GM18505 (cell line): ENCODE measurements around the gene TIMP2.

Experiments used
- ATAC-seq: cut with Tn5 transposase; IDR thresholded peaks from one replicate; pipeline ENCODE4 v1.9.1; 2021; ENCODE audit not compliant: unreplicated experiment
- POLR2A ChIP-seq: IDR thresholded peaks from 4 replicates; pipeline ENCODE4 v1.6.1; 2011; ENCODE audit warnings: borderline replicate concordance; ENCODE audit not compliant: insufficient read depth, insufficient read length; ENCODE audit errors: extremely low read depth

TIMP2 gene

DNA sequence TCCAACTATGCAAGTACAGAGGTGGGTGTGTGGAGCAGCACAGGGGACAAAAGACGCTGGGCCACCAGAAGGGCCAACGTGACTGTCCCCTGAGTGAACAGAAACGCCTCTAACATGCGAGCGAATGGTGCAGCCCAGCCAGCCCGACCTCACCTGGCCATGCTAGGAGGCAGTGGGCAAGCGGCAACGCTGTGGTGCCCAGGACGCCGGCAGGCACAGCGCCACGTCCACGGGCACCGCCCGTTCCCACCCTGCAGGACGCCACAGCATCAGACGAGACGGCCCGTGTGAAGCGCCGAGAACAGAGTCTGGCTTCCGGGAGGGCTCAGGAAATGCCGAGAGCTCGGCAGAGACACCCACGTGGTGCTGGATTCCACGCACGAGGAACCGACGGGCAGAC is 24.4 kb downstream of the TIMP2 start:
- TF ChIP-seq POLR2A: no peak
- ATAC-seq: no peak

DNA sequence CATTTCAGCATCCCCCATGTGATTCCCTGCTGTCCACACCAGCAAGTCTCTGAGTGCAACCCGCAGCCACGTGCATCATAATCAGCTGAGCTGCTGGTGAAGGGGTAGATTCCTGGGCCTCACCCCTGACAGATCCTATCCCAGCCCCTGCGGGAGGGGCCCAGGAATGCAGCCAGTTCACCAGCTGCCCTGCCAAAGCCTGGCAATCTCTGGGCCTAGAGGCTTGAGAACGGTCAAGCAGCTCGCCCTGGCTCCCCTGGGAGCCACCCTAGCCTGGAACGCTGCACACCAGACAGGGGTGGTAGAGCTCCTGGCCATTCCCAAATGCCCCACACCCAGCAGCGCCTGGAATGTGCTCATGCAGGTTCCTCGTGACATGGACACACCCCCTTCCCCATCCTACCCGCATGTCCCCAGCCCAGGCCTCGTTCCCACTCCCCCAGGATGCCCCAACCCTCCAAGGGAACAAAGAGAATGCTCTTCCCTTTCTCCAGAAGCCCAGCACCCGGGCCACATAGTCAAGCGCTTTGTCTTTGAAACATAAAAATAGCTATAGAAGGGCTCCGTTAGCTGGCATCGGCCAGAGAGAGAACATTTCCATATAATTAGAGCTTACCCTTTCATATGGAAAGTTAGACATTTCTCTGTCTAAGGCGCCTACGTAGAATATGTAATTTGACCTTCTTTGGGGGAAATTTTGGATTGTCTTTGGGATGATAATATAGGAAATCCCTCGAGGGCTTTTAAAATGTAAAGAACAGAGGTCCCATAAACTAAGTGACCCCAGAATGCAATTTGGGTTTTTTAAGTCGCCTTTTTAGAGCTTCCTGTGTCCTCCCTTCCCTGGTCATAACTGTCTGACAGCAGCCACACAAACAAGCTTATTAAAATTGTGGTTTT is 25.6 kb downstream of the TIMP2 start:
- ATAC-seq: no peak
- TF ChIP-seq POLR2A: no peak

DNA sequence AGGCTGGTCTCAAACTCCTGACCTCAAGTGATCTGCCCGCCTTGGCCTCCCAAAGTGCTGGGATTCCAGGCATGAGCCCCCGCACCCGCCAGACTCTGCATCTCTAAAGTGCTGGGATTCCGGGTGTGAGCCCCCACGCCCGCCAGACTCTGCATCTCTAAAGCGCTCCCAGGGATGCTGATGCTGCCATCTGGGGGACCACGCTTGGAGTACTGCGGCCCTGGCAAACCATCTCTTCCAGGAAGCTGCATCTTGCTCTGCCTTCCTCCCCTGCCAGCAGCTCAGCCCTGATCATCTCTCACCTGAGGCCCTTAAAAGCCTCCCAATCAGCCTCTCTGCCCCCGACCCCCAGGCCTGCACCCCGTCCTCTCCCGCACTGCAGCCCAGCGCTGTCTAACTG is 26.2 kb downstream of the TIMP2 start:
- no peak for ATAC-seq
- TF ChIP-seq POLR2A: no peak

GRCh38 chr17:78898075-78898836 is 26.9 kb downstream of the TIMP2 start:
- no peak for ATAC-seq
- TF ChIP-seq POLR2A: no peak

DNA sequence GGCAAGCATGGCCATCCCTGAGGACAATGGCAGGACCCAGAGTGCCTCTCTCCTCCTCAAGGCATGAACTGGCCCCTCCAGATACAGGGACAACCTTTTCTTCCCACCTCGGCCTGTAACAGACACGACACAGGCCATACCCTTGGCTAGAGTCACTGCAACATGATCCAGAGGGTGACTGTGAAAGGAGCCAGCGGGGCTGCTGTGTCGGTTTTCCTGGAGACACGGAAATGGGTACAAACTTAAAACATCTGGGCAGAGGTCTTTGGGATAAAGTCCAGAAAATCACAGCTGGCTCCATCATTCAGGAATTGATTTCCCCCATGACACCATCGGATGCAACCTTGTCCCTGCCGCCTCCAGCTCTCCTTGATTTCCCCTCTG is 27.5 kb downstream of the TIMP2 start:
- ATAC-seq: no peak

DNA sequence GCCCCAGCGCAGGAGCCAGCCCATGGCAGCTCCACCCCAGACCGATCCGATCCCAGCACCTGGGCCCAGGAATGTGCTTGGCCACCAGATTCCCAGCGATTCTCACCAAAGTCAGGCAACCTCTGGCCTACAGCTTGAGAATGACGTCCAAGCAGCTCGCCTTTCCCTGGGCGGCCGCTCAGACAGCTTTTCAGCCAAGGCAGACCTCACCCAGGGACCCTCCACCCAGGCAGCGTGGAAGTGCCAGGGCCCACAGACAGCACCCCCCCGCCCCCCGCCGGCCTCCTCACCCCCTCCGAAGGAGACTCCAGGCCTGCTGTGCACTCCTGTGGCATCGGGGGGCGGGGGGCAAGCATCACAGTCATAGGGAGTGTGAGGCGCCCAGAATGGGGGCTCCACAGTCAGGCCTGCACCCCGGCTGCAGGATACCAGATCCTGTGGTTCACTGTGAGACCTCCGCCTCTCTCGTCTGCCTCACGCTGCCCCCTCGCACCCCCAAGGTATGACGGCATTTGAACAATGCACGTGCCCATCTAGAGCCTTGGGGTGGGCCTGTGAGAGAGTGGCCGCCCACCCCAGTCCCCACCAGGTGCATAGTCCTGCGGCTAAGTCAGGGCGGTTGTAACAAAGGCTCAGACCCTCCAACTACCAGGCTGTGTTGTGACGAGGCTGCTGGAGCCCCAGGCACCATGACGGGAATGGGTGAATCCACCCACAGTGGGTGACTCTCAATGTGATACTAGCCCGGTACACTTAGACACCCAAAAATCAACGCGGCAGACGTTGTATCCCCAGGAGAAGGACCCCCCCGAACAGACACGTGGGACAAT is 28.1 kb downstream of the TIMP2 start:
- no peak for ATAC-seq
- TF ChIP-seq POLR2A: no peak

More for the DNA sequence above, 27.5 kb downstream of the TIMP2 start:
- no peak for TF ChIP-seq POLR2A

DNA sequence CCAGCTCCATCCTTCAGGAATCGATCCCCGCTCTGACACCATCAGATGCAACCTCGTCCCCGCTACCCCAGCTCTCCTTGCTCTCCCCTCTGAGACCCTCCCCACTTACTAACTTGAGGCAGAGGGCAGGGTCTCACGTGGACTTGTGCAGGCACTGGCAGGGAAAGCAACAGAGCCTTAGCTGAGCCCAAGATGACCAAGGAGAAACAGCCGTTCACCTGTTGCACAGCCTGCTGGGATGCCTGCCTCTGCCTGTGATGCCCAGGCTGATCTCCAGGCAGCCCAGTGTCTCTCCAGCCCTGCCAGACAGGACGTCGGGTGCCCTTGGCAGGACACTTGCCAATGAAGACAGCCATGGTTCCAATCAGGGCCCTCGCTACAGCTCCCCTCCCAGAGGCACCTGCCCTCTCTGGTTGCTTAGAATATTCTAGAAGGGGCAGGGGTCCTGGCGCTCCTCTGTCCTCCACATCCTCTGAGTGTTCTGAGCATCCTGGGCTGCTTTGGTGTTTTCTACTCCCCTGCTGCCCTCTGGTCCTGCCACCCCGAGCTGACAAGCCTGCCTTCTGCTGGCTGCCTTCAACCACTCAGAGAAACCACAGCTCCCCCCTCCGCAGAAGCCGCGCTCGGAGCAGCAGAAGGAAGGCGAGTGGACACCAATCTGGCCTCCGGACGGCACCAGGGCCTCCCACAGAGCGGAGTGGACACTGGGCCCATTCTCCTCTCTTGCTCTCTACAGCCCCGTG is 28.9 kb downstream of the TIMP2 start:
- no peak for ATAC-seq
- no peak for TF ChIP-seq POLR2A

DNA sequence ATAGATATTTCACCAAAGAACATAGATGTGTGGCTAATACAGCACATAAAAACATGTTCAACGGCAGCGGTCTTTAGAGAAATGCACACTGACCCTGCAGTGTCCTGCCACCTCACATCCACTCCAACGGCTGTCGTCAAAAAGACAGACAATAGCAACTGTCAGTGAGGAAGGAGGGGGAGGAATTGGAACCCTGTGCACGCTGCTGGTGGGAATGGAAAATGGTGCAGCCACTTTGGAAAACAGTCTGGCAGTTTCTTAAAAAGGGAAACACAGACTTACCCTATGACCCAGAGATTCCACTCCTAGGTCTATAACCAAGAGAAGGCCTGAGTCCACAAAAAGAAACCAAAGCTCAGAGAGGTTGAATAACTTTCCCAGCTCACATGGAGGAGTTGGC is 29.9 kb downstream of the TIMP2 start:
- ATAC-seq: no peak
- TF ChIP-seq POLR2A: no peak

GRCh38 chr17:78893684-78894083 is 31.5 kb downstream of the TIMP2 start:
- no peak for TF ChIP-seq POLR2A
- ATAC-seq: no peak

- TF ChIP-seq POLR2A: no peak
- no peak for ATAC-seq
Measured at GRCh38 chr17:78892936-78893379, 32.2 kb downstream of the TIMP2 start.

GRCh38 chr17:78892520-78892919 is 32.7 kb downstream of the TIMP2 start:
- no peak for ATAC-seq
- no peak for TF ChIP-seq POLR2A

DNA sequence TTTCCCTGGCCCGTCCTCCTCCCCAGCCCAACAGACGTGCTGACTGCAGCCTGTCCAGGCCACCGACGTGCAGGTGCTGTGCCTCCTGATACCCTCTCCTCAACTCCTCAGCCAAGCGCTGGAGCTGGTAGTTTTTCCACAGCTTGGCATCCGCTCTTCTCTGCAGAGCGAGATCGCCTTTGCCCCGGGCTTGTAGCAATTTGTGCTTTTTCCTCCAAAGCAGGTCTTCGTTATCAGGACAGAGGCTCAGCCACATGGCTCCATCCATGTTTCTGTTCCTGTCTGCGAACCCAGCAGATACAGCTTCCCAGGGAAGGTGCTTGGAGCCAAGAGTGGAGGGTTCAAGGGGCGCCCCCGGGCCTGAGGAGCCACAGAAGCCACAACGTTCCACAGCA is 33.1 kb downstream of the TIMP2 start:
- no peak for ATAC-seq
- TF ChIP-seq POLR2A: no peak
